H9 (cell line): ENCODE data around the gene FBLN1. TPM values are rescaled to one million over a fixed set of nuclear protein-coding genes. Genes with fewer than 3 reads are reported as not detected.

Experiments used
- DNase-seq: peaks from one replicate; pipeline ENCODE4 v3.0.0-alpha.2; 2017
- H2AFZ ChIP-seq: one replicate; pipeline ENCODE4 v1.6.1; 2013; ENCODE audit warnings: mild to moderate bottlenecking, low read length, control low read depth, moderate library complexity
- H2AK5ac ChIP-seq: 2 replicates; pipeline ENCODE4 v1.6.1; 2013; ENCODE audit warnings: low read length, control low read depth, mixed read lengths; ENCODE audit not compliant: insufficient read length
- H2BK120ac ChIP-seq: one replicate; pipeline ENCODE4 v1.6.1; 2013; ENCODE audit warnings: low read depth, mild to moderate bottlenecking, low read length, control low read depth, inconsistent platforms; ENCODE audit not compliant: poor library complexity, severe bottlenecking
- H2BK12ac ChIP-seq: 2 replicates; pipeline ENCODE4 v1.6.1; 2013; ENCODE audit warnings: low read length, control low read depth, mixed read lengths, low read depth; ENCODE audit not compliant: insufficient read length
- H2BK15ac ChIP-seq: 2 replicates; pipeline ENCODE4 v1.6.1; 2013; ENCODE audit warnings: low read depth, low read length, control low read depth
- H2BK20ac ChIP-seq: one replicate; pipeline ENCODE4 v1.6.1; 2013; ENCODE audit warnings: low read depth, mild to moderate bottlenecking, low read length, control low read depth, inconsistent platforms; ENCODE audit not compliant: poor library complexity, severe bottlenecking
- H2BK5ac ChIP-seq: 2 replicates; pipeline ENCODE4 v1.6.1; 2013; ENCODE audit warnings: low read length, control low read depth, mixed read lengths; ENCODE audit not compliant: insufficient read length
- H3K14ac ChIP-seq: 2 replicates; pipeline ENCODE4 v1.6.1; 2013; ENCODE audit warnings: low read length, control low read depth; ENCODE audit not compliant: insufficient read depth
- H3K18ac ChIP-seq: 2 replicates; pipeline ENCODE4 v1.6.1; 2013; ENCODE audit warnings: low read depth, mild to moderate bottlenecking, mixed read lengths, low read length, control low read depth; ENCODE audit not compliant: insufficient read length
- H3K23ac ChIP-seq: 2 replicates; pipeline ENCODE4 v1.6.1; 2013; ENCODE audit warnings: low read length, control low read depth, mixed read lengths, low read depth; ENCODE audit not compliant: insufficient read length
- H3K23me2 ChIP-seq: 2 replicates; pipeline ENCODE4 v1.6.1; 2013; ENCODE audit warnings: low read depth, mild to moderate bottlenecking, mixed read lengths, low read length, control low read depth; ENCODE audit not compliant: insufficient read length, poor library complexity, severe bottlenecking
- H3K27ac ChIP-seq: 2 replicates; pipeline ENCODE4 v1.5.1; 2013; ENCODE audit warnings: low read length, control low read depth, mixed read lengths, low read depth; ENCODE audit not compliant: insufficient read length
- H3K27me3 ChIP-seq: 2 replicates; pipeline ENCODE4 v1.6.1; 2013; ENCODE audit warnings: low read length, control low read depth, inconsistent platforms; ENCODE audit not compliant: insufficient read depth
- H3K4ac ChIP-seq: 2 replicates; pipeline ENCODE4 v1.6.1; 2013; ENCODE audit warnings: low read depth, mild to moderate bottlenecking, control low read depth, inconsistent platforms, low read length, moderate library complexity
- H3K4me1 ChIP-seq: 2 replicates; pipeline ENCODE4 v1.6.1; 2013; ENCODE audit warnings: low read length, control low read depth, inconsistent platforms; ENCODE audit not compliant: insufficient read depth
- H3K4me2 ChIP-seq: 2 replicates; pipeline ENCODE4 v1.6.1; 2013; ENCODE audit warnings: low read length, control low read depth, mixed read lengths; ENCODE audit not compliant: insufficient read length, insufficient read depth
- H3K56ac ChIP-seq: 2 replicates; pipeline ENCODE4 v1.6.1; 2013; ENCODE audit warnings: low read depth, mild to moderate bottlenecking, mixed read lengths, low read length, control low read depth; ENCODE audit not compliant: insufficient read length
- H3K79me1 ChIP-seq: 2 replicates; pipeline ENCODE4 v1.6.1; 2013; ENCODE audit warnings: low read depth, mild to moderate bottlenecking, moderate library complexity, low read length, control low read depth, inconsistent platforms; ENCODE audit not compliant: insufficient read depth, poor library complexity, severe bottlenecking
- H3K79me2 ChIP-seq: 2 replicates; pipeline ENCODE4 v1.6.1; 2013; ENCODE audit warnings: low read length, control low read depth, inconsistent platforms; ENCODE audit not compliant: insufficient read depth
- H3K9ac ChIP-seq: 2 replicates; pipeline ENCODE4 v1.6.1; 2013; ENCODE audit warnings: low read length, control low read depth, mixed read lengths; ENCODE audit not compliant: insufficient read length; ENCODE audit errors: extremely low read depth
- H3K9me3 ChIP-seq: one replicate; pipeline ENCODE4 v1.6.1; 2013; ENCODE audit warnings: low read depth, low read length, inconsistent platforms; ENCODE audit not compliant: control insufficient read depth
- H3T11ph ChIP-seq: one replicate; pipeline ENCODE4 v1.6.1; 2013; ENCODE audit warnings: mild to moderate bottlenecking, low read length, control low read depth, inconsistent platforms
- H4K20me1 ChIP-seq: one replicate; pipeline ENCODE4 v1.6.1; 2013; ENCODE audit not compliant: control insufficient read depth, insufficient read length, insufficient read depth
- H4K5ac ChIP-seq: 2 replicates; pipeline ENCODE4 v1.6.1; 2013; ENCODE audit warnings: low read depth, mild to moderate bottlenecking, mixed read lengths, low read length, control low read depth; ENCODE audit not compliant: insufficient read length
- H4K8ac ChIP-seq: replicated peaks from 2 replicates; pipeline ENCODE4 v1.6.1; 2013; ENCODE audit warnings: low read length, control low read depth, mixed read lengths, low read depth; ENCODE audit not compliant: insufficient read length
- H4K91ac ChIP-seq: 2 replicates; pipeline ENCODE4 v1.6.1; 2013; ENCODE audit warnings: low read depth, mild to moderate bottlenecking, moderate library complexity, mixed read lengths, low read length, control low read depth; ENCODE audit not compliant: insufficient read length
- H3K27ac Mint-ChIP-seq, 3 experiments: 2 replicates in 2 of 3; 3 replicates in 1 of 3; pipeline ENCODE4 v1.8.0; 2020 to 2021; ENCODE audit warnings: mixed read lengths in 3 of 3, mild to moderate bottlenecking in 1 of 3, moderate library complexity in 1 of 3
- H3K27me3 Mint-ChIP-seq: 2 replicates; pipeline ENCODE4 v1.8.0; 2021; ENCODE audit warnings: low read depth, mild to moderate bottlenecking, moderate library complexity, mixed read lengths
- H3K36me3 Mint-ChIP-seq, 3 experiments: 2 replicates in 2 of 3; 3 replicates in 1 of 3; pipeline ENCODE4 v1.8.0; 2020 to 2021; ENCODE audit warnings: low read depth in 3 of 3, mixed read lengths in 3 of 3; ENCODE audit not compliant: insufficient read depth in 1 of 3
- H3K4me1 Mint-ChIP-seq, 2 experiments: 2 replicates each; pipeline ENCODE4 v1.8.0; 2020; ENCODE audit warnings: mixed read lengths in 2 of 2
- H3K4me3 Mint-ChIP-seq, 2 experiments: 2 replicates in 1 of 2; 3 replicates in 1 of 2; pipeline ENCODE4 v1.8.0; 2020 to 2021; ENCODE audit warnings: mild to moderate bottlenecking in 2 of 2, mixed read lengths in 2 of 2, moderate library complexity in 1 of 2
- H3K9me3 Mint-ChIP-seq, 2 experiments: 2 replicates in 1 of 2; 3 replicates in 1 of 2; pipeline ENCODE4 v1.8.0; 2020; ENCODE audit warnings: mild to moderate bottlenecking in 2 of 2, mixed read lengths in 2 of 2, moderate library complexity in 1 of 2
- WGBS: extraction: QIAGEN DNeasy Blood & Tissue Kit; methylation state at CpG from one replicate; pipeline ENCODE4 v1.1.7; 2013; ENCODE audit warnings: missing lambda C conversion rate, low lambda C conversion rate, mixed read lengths; ENCODE audit not compliant: insufficient read length; ENCODE audit errors: extremely low coverage; 5-methylcytosine and 5-hydroxymethylcytosine counted together
- total RNA-seq: library from RNA; stranded (reverse); gene quantifications from 2 replicates; pipeline ENCODE4 v1.2.1, GENCODE V29; 2021
- TF ChIP-seq, protein P1 (sequence below): fragments of 200-600 bp; sonication (generic); conservative IDR thresholded peaks from 3 replicates; pipeline ENCODE4 v1.8.0; 2021; ENCODE audit warnings: antibody characterized with exemption, mild to moderate bottlenecking

The FBLN1 gene
- total RNA-seq, 1 experiment from 2014 or later, result 140 TPM

GRCh38 chr22:45629469-45630089 is 126.9 kb downstream of the FBLN1 start:
- H4K91ac ChIP-seq, result no peak overlapping the region
- peak; percentile 77 for DNase-seq
- H2BK5ac ChIP-seq, result no peak overlapping the region

More at GRCh38 chr22:45629469-45630089, 126.9 kb downstream of the FBLN1 start:
- no peaks in the 10 kb centered on the region for H3K9me3 Mint-ChIP-seq
- TF ChIP-seq, protein P1, sequence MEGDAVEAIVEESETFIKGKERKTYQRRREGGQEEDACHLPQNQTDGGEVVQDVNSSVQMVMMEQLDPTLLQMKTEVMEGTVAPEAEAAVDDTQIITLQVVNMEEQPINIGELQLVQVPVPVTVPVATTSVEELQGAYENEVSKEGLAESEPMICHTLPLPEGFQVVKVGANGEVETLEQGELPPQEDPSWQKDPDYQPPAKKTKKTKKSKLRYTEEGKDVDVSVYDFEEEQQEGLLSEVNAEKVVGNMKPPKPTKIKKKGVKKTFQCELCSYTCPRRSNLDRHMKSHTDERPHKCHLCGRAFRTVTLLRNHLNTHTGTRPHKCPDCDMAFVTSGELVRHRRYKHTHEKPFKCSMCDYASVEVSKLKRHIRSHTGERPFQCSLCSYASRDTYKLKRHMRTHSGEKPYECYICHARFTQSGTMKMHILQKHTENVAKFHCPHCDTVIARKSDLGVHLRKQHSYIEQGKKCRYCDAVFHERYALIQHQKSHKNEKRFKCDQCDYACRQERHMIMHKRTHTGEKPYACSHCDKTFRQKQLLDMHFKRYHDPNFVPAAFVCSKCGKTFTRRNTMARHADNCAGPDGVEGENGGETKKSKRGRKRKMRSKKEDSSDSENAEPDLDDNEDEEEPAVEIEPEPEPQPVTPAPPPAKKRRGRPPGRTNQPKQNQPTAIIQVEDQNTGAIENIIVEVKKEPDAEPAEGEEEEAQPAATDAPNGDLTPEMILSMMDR, result no peak
- no peak overlapping the region for H2AFZ ChIP-seq
- peaks cover 2% of the 10 kb centered on the region; the same call in 1 of the 2 replicates for H3K4me1 ChIP-seq
- no peaks in the 10 kb centered on the region for H3K79me1 ChIP-seq
- no peak overlapping the region for H3K9ac ChIP-seq
- no peaks in the 10 kb centered on the region for H4K20me1 ChIP-seq
- no peak overlapping the region for H3K18ac ChIP-seq
- peak overlapping the region; percentile 30 to 57 (median 53); a peak in 3 of 7 replicates for H3K27ac Mint-ChIP-seq
- no CpG with 5 or more reads among the region's 15 CpGs for WGBS
- no peak overlapping the region for H3K56ac ChIP-seq
- H3K27me3 ChIP-seq, result no peaks in the 10 kb centered on the region
- H2BK20ac ChIP-seq, result no peak overlapping the region
- no peak overlapping the region for H3T11ph ChIP-seq
- H3K23me2 ChIP-seq, result no peaks in the 10 kb centered on the region
- no peak overlapping the region for H2BK15ac ChIP-seq
- H3K4ac ChIP-seq, result no peak overlapping the region
- no peak overlapping the region for H2AK5ac ChIP-seq
- peaks cover 20% of the 10 kb centered on the region for H3K27me3 Mint-ChIP-seq
- H4K5ac ChIP-seq, result no peak overlapping the region
- H3K4me3 Mint-ChIP-seq, result no peak overlapping the region; a peak in 1 of 5 replicates
- H3K14ac ChIP-seq, result no peak overlapping the region
- H3K9me3 ChIP-seq, result no peaks in the 10 kb centered on the region
- peaks cover 46 to 71% of the 10 kb centered on the region in 2 experiments for H3K4me1 Mint-ChIP-seq
- H2BK120ac ChIP-seq, result no peak overlapping the region
- peak overlapping the region; percentile 0 for H3K27ac ChIP-seq
- no peak overlapping the region for H2BK12ac ChIP-seq
- H3K4me2 ChIP-seq, result peak overlapping the region; percentile 1
- no peaks in the 10 kb centered on the region for H3K79me2 ChIP-seq
- H3K23ac ChIP-seq, result no peak overlapping the region
- no peak overlapping the region for H4K8ac ChIP-seq
- no peaks in the 10 kb centered on the region for H3K36me3 Mint-ChIP-seq
